GF-D8 (cell line): Measurements from ENCODE around the gene TOX2.

Experiments
- DNase-seq: peaks from one replicate; lab custom pipeline; 2025; lab: John Stamatoyannopoulos, UW

TOX2 gene

DNA sequence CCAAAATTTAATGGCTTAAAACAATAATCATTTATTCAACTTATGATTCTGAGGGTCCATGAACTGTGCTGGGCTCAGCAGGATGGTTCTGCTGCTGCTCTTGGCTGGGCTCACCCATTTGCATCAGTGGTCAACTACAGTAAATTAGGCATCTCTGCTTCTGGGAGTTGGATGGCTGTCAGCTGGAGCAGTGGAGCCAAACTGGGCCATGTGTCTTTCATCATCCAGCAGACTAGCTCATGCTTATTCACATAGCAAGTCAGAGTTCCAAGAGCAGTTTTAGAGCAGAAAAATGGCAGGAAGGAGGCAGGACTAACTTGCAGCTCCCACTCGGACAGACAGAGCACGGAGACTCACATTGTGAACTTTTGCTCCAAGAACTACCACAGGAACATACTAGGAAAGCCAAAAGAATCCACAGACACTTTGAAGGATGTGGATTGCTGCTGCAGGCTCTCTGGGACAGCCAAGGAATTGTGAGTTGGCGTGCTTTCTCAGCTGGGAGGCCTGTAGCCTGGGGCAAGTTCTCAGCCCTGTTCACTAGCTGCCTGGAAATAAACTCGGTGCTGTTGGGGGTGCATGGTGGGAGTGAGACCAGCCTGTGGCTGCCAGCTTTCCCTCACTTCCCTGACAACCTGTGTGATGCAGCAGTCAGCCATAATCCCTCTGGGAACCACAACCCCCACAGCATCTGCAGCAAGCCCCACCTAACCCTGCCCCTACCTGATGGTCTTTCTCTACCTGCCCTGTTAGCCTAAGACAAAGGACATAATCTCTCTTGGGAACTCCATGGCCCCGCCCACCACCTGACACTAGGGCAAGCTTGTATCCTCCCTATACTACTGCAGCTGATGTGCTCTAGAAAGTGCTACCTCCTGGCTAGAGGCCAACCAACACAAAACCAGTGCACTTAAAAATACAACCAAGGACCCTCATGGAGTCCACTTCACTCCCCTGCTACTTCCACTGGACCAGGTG lies 143.3 kb downstream of the TOX2 start:
- DNase-seq, result no peak

DNA sequence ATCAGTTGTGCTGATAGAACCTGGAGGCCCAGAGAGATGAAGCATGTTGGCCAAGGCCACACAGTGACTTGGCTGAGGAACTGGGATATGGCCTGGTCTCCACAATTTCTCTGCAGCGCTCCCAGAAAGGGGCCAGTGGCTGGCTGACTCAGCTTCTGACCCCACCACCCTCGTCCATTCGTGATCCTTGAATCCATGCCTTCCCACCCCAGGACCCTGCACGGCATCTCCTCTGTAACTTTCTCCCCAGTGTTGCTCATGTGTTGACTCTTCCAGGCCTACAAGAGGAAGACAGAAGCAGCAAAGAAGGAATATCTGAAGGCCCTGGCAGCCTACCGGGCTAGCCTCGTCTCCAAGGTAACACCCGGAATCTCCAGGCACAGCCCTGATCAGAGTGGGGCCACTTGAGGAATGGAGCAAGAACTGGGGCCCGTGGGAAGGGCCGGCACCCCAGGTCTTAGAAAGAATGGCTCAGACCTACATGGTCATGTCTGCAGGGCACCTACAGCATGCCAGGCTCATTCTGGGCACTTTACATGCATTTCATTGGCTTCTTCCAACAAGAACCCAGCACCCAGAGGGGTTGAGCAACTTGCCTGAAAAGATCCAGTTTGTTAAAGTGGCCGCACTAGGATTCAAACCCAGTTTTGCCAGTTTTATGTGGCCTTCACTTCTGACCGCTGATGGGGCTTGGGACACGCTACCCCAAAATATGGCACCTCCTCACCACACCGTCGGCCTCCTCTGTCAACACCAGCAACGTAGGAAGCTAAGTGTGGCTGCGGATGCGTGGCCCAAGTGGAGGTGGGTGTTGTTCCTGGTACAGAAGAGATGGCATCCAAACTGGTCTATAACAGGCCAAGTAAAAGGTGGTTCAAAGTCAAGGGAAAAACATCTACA lies 150.1 kb downstream of the TOX2 start:
- DNase-seq, result no peak

DNA sequence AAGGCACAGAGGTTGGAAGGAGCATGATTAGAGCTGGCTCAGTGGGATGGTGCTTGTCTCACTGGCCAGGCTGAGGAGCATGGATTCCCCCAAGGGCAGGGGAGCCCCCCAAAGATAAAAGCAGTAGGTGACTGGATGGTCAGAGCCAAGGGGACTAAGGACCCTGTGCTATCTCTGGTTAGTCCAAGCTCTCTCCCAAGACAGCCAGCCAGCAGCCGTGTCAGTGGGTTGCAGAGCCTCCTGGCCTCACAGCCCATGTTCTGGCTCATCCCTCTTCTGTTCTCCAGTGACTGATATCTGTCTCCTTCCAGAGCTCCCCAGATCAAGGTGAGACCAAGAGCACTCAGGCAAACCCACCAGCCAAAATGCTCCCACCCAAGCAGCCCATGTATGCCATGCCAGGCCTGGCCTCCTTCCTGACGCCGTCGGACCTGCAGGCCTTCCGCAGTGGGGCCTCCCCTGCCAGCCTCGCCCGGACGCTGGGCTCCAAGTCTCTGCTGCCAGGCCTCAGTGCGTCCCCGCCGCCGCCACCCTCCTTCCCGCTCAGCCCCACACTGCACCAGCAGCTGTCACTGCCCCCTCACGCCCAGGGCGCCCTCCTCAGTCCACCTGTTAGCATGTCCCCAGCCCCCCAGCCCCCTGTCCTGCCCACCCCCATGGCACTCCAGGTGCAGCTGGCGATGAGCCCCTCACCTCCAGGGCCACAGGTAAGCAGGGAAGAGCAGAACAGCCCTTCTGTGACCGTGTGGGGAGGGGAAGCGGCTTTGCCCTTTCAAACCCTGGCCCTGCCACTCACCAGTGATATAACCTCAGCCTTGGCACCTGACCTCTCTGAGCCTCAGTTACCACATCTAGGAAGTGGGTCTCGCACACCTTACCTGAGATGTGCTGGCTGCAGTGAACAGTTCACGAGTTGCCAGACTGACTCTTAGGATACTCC lies 151.0 kb downstream of the TOX2 start:
- no peak for DNase-seq

DNA sequence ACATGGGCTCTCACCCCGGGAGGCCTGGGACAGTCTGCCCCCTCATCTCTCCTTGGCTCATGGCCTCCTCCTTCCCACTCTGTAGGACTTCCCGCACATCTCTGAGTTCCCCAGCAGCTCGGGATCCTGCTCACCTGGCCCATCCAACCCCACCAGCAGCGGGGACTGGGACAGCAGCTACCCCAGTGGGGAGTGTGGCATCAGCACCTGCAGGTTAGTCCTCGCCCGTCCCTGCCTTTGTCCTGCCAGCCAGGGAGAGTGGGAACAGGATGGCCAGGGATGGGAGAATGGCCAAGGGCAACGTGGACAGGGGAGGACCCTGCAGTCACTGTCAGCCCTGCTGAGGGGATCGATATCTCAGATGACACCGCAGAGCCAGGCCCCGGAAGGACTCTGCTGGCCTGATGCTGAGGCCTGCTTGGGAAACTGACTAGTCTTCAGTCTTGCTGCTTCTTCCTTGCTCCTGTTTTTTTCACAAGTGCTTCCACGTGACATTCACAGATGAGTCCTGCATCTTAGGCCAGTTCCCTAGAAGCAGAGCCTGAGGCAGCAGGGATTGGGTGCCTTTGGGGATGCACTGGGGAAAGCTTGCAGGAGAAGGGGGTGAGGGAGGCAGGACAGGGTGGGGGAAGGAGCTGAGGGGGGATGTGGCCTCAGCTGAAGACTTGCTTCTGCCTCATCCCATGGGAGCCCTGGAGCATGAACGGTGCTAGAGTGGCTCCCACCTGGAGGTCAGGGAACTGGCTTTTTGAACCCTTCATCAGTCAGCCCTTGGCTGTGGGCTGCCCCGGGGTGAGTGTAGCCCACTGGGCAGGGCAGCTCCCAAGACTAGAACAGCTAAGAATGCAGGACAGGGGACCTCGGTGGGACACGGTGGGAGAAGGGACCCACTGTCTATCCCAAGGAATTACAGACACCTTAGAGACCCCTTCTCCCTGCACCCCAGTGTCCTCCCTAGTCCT lies 152.3 kb downstream of the TOX2 start:
- DNase-seq, result no peak

DNA sequence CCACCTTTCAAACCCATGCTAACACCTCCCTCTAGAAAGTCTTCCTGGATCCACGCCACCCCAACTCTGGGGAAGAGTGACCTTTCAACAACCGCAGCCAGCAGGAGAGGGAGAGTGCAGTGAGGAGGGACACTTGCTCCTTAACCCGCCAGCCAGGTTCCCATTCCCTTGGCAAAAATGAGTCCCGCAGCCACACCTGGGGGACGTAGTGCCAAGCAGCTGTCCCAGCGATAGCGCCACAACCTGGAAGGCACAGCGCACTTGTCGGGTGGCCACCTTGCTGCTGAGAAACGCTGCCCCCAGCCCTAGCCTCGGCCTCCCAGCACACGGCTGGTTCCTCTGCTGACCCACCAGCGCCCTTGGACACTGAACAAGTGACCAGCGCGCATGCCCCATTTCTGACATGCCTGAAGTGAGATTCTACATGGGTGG lies 153.0 kb downstream of the TOX2 start:
- DNase-seq, result no peak

DNA sequence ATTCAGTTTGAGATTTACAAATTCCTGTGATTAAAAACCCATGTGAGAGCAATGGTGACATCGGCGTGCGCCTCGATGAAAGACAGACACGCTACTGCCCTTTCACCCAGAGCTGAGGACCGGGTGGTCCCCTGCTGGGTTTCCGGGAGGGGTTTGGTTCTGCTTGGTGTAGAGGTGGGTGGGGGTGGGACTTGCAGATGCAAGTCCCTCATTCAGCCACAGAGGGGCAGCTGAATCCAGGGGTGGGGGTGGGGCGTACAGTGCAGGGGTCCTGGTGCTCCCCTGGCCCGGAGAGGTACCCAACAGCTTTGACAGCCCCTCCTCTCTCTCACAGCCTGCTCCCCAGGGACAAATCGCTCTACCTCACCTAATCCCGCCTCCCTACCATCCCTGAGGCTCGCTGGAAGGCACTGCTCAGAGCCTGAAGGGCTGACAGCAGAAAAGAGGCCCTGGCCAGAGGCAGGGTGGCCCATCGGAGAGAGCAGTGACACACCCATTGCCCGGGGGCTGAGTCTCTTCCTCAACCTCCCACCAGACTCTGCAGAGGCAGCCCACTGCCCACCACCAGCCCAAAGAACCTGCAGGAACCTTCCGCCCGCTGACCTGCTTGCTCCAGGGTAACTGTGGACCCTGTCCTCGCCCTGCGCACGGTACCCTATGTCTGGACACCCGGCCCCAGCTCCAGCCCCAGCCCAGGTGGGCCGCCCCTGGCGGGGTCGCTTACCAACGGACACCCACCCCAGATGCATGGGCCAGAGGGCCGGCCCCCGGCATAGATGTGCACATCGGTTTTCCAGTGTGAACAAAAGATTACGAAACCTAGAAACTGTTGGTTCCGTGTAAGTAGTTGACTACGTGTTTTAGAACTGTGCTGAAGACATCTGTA lies 153.9 kb downstream of the TOX2 start:
- no peak for DNase-seq

DNA sequence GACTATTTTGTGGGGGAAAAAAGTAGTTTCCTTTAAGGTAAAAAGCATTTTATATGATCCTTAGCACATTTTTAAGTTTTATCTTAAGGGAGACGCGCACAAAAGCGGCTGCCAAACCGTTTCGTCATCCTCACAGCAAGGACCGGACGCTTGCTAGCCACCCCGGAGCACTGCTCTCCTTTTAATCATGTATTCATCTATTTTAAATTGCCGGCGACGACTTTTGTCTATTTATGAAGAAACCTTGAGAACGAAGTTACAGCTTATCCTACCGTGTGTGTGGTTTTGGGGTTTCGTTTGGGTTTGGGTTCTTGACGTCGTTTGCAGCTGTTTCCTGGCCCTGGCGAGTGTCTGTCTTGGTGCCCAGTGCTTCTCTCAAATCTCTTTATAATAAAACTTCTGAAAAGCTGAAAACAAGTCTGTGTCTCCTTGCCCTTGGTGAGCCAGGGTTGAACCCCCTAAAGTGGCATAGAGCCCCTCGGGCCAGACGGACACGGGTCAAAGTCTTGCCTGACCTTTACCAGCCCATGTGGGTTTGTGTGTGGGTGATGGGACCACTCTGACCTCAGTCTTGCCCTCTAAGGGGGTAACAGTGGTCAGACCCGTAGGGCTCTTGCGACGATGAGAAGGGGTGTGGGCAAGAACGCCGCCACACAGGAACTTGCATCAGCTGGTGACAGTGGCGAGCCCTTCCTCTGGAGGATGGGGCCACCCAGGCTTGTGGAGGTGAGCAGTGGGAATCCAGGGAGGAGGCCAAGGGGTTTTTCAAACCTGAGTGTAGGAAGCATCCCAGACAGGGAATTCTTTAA lies 154.8 kb downstream of the TOX2 start:
- DNase-seq, result peak; percentile 7

DNA sequence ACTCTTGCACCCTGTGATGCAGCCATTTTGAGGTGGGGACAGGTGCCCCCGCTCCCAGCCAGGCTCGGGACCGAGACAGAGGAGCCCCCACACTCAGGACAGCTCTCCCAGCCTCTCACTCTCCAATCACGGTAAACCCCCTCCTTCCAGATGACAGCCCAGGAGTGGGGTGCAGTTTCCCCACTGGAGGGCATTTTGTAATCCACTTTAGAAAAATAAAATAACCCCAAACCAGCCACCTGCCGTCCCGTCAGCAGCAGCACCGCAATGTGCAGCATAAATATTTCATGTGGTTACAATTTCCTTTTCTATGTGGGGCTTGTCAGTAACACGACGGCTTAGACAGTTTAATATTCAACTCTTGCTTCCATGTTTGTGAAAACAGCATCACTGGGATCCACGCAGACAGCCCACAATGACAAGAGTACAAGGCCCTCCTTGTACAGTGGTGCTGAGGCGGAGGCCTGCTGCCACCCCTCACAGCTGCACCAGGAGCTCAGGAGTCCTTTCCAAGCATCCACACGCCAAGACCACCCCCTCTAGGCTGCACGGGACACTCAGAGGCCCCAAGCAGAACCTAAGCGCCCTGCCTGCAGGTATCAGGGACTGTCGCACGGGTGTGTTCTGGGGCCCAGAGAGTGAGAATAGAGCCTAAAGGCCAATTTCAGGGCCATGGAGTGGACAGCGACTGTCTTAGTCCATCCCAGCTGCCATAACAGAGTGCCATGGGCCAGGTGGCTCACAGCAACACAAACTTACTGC lies 155.7 kb downstream of the TOX2 start:
- no peak for DNase-seq

DNA sequence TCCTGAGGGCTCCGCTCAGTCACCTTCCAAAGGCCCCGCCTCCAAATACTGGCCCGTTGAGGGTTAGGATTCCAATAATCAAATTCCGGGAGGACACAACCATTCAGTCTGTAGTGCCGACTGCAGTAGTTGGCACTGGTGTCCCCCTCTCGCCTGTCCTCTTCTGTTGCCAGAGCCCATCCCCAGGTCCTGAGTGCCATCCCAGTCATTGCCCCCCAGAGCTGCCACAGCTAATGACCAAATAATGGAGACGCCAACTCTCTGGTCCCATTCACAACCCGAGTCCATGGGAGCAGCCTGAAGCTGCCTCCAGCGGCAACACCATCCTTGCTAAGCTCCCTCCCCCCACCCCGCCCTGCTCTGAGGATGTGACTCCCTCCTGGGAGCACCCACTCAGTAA lies 156.4 kb downstream of the TOX2 start:
- DNase-seq, result no peak

DNA sequence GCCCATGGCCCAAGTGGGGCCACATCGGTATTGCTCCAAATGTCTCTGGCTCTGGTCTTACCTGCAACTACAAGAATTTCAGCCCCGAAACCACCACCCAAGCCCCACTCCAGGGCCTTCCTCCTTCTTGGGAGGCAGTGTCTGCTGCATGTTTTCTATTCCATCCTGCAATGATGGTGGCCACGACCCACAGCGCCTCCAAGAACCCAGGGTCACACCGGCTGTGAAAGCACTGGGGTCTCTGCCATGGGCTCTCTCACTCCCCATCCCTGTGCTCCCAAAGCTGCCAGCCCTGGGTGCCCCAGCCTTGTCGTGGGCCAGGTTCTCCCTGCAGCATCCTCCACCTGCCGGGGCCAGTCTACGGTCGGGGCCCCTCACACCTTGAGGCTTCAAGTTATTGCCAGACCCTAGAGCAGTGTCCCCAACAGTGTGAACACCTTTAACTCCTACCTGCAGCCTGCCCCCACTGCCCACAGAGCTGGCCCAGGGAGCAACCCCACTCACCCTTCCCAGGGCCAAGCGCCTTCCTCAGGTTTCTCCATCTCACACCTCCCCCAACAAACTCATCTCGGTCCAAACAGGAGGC lies 157.0 kb downstream of the TOX2 start:
- no peak for DNase-seq

DNA sequence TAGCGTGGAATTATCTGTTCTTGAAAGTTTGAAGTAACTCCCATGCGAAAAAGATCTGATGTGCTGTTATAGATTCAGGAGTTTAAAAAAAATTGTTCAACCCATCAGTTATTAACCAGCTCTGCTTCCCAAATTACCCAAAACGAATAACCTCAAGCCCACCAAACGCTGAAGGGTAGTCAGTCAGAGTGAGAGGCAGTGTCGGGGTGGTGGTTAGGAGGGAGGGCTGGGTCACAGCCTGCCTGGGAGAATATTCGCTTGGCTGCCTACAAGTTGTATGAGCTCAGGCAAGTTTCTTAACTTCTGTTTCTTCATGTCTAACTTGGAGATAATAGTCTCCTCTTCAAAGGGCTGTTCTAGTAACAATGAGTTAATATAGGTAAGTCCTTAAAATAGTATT lies 157.7 kb downstream of the TOX2 start:
- DNase-seq, result no peak

DNA sequence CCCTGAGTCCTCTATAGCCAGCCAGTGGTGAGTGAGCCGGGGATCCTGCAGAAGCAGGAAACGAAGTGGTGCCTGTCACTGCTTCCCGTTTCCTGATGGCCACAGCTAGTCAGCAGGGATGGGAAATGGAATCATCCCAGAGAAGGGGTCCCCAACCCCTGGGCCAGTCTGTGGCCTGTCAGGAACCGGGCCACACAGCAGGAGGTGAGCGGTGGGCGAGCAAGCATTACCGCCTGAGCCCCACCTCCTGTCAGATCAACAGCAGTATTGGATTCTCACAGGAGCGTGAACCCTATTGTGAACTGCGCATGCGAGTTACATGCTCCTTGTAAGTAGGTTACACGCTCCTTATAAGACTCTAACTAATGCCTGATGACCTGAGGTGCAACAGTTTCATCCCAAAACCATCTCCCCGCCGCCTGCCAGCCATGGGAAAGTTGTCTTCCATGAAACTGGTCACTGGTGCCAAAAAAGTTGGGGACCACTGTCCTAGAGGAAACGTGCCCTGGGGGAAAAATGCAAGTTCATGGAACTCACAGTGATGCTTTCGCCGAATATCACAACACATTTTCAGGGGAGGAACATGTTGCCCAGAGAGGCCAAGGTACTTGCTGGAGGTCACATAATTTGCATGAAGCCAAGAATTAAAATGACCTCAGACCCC lies 158.5 kb downstream of the TOX2 start:
- no peak for DNase-seq

DNA sequence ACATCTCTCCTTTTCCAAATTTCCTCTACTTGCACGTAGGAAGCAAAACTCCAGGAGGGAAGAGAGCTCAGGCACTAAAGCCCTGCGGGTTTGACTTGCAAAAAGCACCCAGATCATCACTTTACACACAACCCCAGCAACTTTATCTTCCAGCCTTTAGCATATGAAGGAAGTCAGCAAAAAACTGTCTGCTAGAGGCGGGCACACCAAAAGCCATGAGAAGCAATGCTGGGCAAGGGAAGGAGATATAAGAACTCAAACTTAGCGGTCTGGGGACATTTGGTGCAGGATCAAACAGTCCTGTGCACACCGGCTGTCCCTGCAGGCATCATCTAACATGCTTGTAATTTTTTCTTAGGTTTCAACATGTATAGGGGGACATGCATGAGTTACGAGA lies 159.0 kb downstream of the TOX2 start:
- no peak for DNase-seq

DNA sequence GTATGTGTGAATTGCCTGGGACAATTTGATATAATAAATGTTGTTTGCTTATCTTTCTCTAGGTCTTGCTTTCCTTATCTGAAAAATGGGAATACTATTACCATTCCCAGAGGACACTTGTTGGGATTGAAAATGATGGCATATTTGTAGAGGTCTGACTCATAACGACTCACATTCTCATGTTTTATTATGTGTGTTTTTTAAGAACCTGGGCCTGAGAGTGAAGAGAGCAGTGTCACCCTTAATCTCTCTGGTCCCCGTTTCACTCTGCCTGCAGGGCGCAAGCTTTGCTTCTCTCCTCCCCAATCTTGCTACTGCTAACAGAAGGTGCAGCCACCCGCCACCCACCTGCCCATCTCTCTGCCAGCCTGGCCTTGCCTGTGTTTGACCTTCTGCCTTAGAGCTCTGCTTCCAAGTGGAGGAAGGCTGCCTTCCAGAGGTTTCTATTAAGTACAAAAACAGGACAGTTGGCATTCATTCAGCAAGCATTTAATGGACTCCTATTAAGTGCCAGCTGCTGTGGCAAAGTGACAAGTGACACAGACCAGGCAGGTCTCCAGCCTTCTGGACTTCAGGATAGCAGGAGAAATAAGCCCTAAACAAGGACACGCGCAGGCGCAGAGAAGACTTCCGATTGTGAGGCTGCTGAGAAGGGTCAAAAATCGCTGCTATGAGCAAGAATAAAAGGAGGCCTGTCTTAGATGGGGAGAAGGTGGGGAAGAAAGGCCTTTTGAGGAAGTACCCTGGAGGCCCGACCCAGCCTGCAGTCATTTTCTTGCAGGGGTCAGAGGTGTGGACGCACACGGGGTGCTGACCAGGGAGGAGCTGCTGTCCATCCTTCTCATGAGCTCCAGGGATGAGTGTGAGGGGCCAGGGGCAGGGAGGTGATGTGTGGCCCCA lies 159.8 kb downstream of the TOX2 start:
- DNase-seq, result no peak

DNA sequence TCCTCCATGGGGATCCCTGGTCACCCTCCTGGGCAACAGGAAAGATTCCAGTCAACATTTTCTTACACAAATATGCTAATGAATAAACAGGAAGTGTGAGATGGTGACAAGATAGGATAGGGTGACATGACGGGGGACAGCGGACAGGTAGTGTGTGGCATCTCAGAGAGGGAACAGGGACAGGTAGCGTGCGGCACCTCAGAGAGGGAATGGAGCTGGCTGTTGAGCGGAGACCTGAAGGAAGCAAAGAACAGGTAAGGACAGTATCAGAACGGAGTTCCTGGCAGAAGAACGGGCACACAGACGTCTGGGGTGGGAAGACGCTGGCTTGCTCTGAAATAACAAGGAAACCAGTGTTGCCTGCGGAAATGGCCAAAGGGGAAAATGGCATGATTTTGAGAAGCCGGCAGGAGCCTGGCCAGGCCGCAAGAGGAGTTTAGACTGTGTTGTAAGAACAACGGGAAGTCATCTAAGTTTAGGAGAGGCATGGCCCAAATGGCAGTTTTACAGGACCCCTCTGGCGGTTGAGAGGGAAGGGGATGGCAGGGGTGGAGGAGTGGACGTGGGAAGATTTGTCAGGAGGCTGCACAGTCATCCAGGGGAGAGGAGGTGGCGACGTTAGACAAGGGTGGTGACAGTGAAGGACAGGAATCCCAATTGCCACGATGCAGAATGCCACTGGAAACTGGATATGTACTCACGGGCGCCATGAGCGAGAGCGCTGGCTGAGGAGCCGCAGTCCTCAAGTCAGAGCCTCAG lies 160.7 kb downstream of the TOX2 start:
- DNase-seq, result no peak
